OCI-LY3 (cell line): ENCODE data around the gene SNAP29.

Experiments
- H2AFZ ChIP-seq: fragments of 200-600, 300-600 bp; shearing (Covaris generic); 2 replicates; pipeline ENCODE4 v1.6.0; 2014; ENCODE audit warnings: antibody characterized with exemption, low read depth, low read length
- H3K27ac ChIP-seq: fragments of 200-600, 300-600 bp; sonication (generic); 2 replicates; pipeline ENCODE4 v1.5.1; 2014; ENCODE audit warnings: mild to moderate bottlenecking, low read length, moderate library complexity, mixed read lengths
- H3K27me3 ChIP-seq: fragments of 200-600, 300-600 bp; sonication (generic); 2 replicates; pipeline ENCODE4 v1.6.1; 2014; ENCODE audit warnings: low read depth, low read length, mixed read lengths
- H3K36me3 ChIP-seq: fragments of 200-600, 300-600 bp; sonication (generic); replicated peaks from 2 replicates; pipeline ENCODE3; 2014; ENCODE audit warnings: low read depth, low read length, mixed read lengths
- H3K4me1 ChIP-seq: fragments of 300-600, 200-600 bp; sonication (generic); 2 replicates; pipeline ENCODE4 v1.6.1; 2014; ENCODE audit warnings: low read length, mixed read lengths
- H3K4me2 ChIP-seq: fragments of 200-600, 300-600 bp; sonication (generic); 2 replicates; pipeline ENCODE4 v1.6.1; 2014; ENCODE audit warnings: low read length, mixed read lengths
- H3K4me3 ChIP-seq: fragments of 300-600, 200-600 bp; sonication (generic); 2 replicates; pipeline ENCODE4 v1.5.1; 2014; ENCODE audit warnings: antibody characterized with exemption, mild to moderate bottlenecking, low read length, moderate library complexity
- H3K79me2 ChIP-seq: fragments of 300-600, 200-600 bp; shearing (Covaris generic); 2 replicates; pipeline ENCODE4 v1.6.1; 2014; ENCODE audit warnings: mild to moderate bottlenecking, low read length, mixed read lengths
- H3K9ac ChIP-seq: fragments of 300-600, 200-600 bp; shearing (Covaris generic); 2 replicates; pipeline ENCODE4 v1.6.0; 2014; ENCODE audit warnings: mild to moderate bottlenecking, low read length, moderate library complexity
- H3K9me3 ChIP-seq: fragments of 200-600, 300-600 bp; shearing (Covaris generic); 2 replicates; pipeline ENCODE4 v1.6.1; 2014; ENCODE audit warnings: low read length, mixed read lengths; ENCODE audit not compliant: insufficient read depth
- H4K20me1 ChIP-seq: fragments of 200-600, 300-600 bp; sonication (generic); 2 replicates; pipeline ENCODE4 v1.6.1; 2016; ENCODE audit warnings: low read length, mixed read lengths; ENCODE audit not compliant: insufficient read depth
- EZH2phosphoT487 ChIP-seq: fragments of 200-600 bp; shearing (Covaris generic); IDR thresholded peaks from 2 replicates; pipeline ENCODE4 v1.6.1; 2018; ENCODE audit warnings: antibody characterized with exemption, mixed run types, low read depth
- TF ChIP-seq, protein P1 (sequence below): fragments of 200-600, 300-600 bp; sonication (generic); IDR thresholded peaks from 2 replicates; pipeline ENCODE4 v1.5.1; 2014; ENCODE audit warnings: antibody characterized with exemption, low read length, low read depth

The SNAP29 gene

DNA sequence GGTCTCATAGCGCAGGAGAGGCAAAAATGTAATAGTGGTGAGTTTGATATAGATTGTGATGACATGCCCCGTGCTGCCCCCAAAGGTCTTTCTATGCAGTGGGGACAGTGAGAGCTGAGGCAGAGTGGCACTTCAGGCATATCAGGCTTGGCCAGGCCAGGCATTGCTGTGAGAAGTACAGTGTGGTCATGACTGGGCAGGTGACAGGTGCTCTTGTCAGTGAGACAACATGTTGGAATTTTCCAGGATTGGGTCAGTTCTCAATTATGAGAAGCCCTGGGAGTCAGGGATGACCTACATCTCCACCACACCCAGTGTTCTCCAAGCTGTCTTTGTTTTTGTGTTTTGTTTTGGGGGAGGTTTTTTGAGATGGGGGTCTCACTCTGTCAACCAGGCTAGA is 3.7 kb downstream of the SNAP29 start:
- Histone ChIP-seq H3K4me1 (peaks cover 9% of the 10 kb centered on the region), H3K9me3 (no peaks in the 10 kb centered on the region), H3K4me2 (no peak overlapping the region), H3K9ac (no peak overlapping the region), H3K36me3 (no peaks in the 10 kb centered on the region), H3K79me2 (peaks cover 19% of the 10 kb centered on the region), H2AFZ (no peak overlapping the region), H3K27ac (no peak overlapping the region), H3K27me3 (no peaks in the 10 kb centered on the region), H4K20me1 (peaks cover 7% of the 10 kb centered on the region), H3K4me3 (no peak overlapping the region)
- TF ChIP-seq EZH2phosphoT487, result no peak
- TF ChIP-seq, protein P1, sequence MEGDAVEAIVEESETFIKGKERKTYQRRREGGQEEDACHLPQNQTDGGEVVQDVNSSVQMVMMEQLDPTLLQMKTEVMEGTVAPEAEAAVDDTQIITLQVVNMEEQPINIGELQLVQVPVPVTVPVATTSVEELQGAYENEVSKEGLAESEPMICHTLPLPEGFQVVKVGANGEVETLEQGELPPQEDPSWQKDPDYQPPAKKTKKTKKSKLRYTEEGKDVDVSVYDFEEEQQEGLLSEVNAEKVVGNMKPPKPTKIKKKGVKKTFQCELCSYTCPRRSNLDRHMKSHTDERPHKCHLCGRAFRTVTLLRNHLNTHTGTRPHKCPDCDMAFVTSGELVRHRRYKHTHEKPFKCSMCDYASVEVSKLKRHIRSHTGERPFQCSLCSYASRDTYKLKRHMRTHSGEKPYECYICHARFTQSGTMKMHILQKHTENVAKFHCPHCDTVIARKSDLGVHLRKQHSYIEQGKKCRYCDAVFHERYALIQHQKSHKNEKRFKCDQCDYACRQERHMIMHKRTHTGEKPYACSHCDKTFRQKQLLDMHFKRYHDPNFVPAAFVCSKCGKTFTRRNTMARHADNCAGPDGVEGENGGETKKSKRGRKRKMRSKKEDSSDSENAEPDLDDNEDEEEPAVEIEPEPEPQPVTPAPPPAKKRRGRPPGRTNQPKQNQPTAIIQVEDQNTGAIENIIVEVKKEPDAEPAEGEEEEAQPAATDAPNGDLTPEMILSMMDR, result no peak

DNA sequence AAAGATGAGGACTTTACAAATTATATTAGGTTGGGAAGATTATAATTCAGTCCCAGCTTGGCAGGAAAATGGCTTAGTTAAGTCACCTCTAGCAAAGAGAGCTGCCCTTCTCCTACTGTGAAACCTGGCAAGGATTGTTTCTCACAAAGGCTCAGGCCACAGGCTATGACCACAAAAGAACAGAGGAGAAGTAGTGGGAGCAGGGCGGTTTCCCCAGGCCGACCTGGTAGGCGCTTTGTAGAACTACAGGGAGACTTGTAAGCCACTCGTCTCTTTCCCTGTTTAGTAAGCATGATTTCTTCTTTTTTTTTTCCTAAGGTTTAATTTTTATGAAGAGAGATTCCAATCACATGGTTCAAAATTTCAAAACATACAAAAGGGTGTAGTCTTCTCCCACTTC is 4.6 kb downstream of the SNAP29 start:
- H3K9ac ChIP-seq, result no peak overlapping the region
- no peak overlapping the region for H3K4me3 ChIP-seq
- TF ChIP-seq EZH2phosphoT487, result no peak
- TF ChIP-seq, protein P1, result no peak
- H3K27ac ChIP-seq, result no peak overlapping the region
- H3K79me2 ChIP-seq, result peaks cover 11% of the 10 kb centered on the region
- H3K36me3 ChIP-seq, result no peaks in the 10 kb centered on the region
- no peaks in the 10 kb centered on the region for H3K27me3 ChIP-seq
- H3K9me3 ChIP-seq, result no peaks in the 10 kb centered on the region
- peaks cover 6% of the 10 kb centered on the region for H3K4me1 ChIP-seq
- H2AFZ ChIP-seq, result no peak overlapping the region
- H4K20me1 ChIP-seq, result 0 out of 2 replicates have a peak, but pooled peaks cover 2% of the 10 kb centered on the region
- H3K4me2 ChIP-seq, result no peak overlapping the region

DNA sequence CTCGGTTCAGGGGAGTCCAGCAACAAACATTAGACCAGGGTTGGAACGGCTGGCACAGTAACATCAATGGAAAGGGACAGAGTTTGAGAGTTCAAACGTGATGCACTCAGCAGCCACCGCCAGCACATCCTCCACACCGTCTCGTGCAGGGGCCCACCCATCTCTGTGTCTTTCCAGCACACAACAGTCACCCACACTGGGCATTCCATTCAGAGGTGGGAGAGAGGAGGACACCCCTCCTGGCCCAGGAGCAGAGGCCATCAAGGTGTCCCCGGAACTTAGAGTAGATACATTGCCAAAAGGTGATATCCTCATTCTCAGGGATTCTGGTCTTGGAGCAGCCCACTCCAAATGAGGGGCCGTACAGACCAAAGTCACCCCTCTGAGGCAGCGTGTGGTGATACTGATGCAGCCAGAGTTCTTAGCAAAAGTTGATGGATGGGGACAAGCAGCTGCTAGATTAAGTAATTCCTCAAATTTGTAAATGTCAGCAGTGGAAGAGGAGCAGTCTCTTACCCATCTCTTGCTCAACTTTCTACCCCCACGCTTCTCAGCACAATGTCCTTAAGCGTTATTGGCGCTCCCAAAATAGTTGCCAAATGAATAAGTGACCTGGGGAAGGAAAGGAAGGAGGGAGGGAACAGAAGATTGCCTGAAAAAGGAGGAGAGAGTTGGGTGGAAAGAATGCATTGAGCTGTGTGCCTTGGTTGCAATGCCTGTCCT is 5.5 kb downstream of the SNAP29 start:
- TF ChIP-seq EZH2phosphoT487, result no peak
- TF ChIP-seq, protein P1, result no peak
- no peak overlapping the region for H3K9ac ChIP-seq
- H3K79me2 ChIP-seq, result peaks cover 6% of the 10 kb centered on the region
- no peak overlapping the region for H3K4me3 ChIP-seq
- no peak overlapping the region for H3K4me2 ChIP-seq
- H3K9me3 ChIP-seq, result no peaks in the 10 kb centered on the region
- no peaks in the 10 kb centered on the region for H3K27me3 ChIP-seq
- H3K27ac ChIP-seq, result no peak overlapping the region
- H2AFZ ChIP-seq, result no peak overlapping the region
- H4K20me1 ChIP-seq, result 0 out of 2 replicates have a peak, but pooled peaks cover 2% of the 10 kb centered on the region
- H3K4me1 ChIP-seq, result peaks cover 6% of the 10 kb centered on the region
- H3K36me3 ChIP-seq, result no peaks in the 10 kb centered on the region

DNA sequence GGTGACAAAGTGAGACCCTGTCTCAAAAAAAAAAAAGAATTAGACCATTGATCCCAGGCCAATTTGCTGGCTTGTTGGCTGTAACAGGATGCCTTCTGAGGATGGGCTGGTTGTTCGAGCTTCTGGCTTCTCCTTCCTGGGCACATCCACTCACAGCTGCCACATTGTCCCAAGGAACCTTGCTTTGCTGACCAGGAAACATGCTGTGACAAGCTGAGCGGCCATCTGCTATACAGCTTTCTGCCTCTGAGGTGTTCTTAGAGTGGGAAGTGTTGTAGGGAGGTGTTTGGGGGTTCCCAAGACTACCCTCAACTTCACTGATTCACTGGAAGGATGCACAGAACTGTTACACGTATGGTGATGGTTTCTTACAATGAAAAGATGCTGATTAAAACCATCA is 6.5 kb downstream of the SNAP29 start:
- Histone ChIP-seq H3K9ac (no peak overlapping the region), H3K9me3 (no peaks in the 10 kb centered on the region), H3K36me3 (peaks cover 1% of the 10 kb centered on the region), H4K20me1 (0 out of 2 replicates have a peak, but pooled peaks cover 2% of the 10 kb centered on the region), H3K4me1 (no peaks in the 10 kb centered on the region), H3K79me2 (no peaks in the 10 kb centered on the region), H3K27me3 (no peaks in the 10 kb centered on the region), H2AFZ (no peak overlapping the region), H3K4me2 (no peak overlapping the region), H3K4me3 (no peak overlapping the region), H3K27ac (no peak overlapping the region)
- TF ChIP-seq EZH2phosphoT487, result no peak
- TF ChIP-seq, protein P1, result no peak
